Esophagus squamous epithelium (tissue), 4 donors: ENCODE measurements around the gene NECTIN1.

Source experiments
- CTCF ChIP-seq, 6 experiments: fragments of 450-650 bp in 4 of 6; fragments of 200-600 bp in 2 of 6; sonication (generic) in 2 of 6; IDR thresholded peaks; one replicate each; pipeline ENCODE4 v1.5.1; 2016 to 2019; ENCODE audit warnings: antibody characterized with exemption in 6 of 6, mild to moderate bottlenecking in 4 of 6, moderate library complexity in 4 of 6
- POLR2A ChIP-seq, 4 donors: fragments of 450-650 bp; IDR thresholded peaks; one replicate each; pipeline ENCODE4 v1.6.1; 2017; ENCODE audit warnings: antibody characterized with exemption in 4 of 4, mild to moderate bottlenecking in 4 of 4, moderate library complexity in 3 of 4

GRCh38 chr11:119593346-119593745, 135.7 kb downstream of the NECTIN1 start:
- TF ChIP-seq CTCF (IDR thresholded peaks at IDR 0.05) (no peak), POLR2A (IDR thresholded peaks at IDR 0.05) (no peak)
